HG02759 (cell line): ENCODE measurements around the gene ZNF816.
"Not testable (repeated sequence)": the region's sequence is repeated elsewhere in the genome, so short reads cannot be mapped to it uniquely, and the experiment has no call there.

Experiments used
- ATAC-seq: cut with Tn5 transposase; IDR thresholded peaks from one replicate; pipeline ENCODE4 v1.9.1; 2021; ENCODE audit warnings: mild to moderate bottlenecking, moderate library complexity; ENCODE audit not compliant: unreplicated experiment

ZNF816 gene

DNA sequence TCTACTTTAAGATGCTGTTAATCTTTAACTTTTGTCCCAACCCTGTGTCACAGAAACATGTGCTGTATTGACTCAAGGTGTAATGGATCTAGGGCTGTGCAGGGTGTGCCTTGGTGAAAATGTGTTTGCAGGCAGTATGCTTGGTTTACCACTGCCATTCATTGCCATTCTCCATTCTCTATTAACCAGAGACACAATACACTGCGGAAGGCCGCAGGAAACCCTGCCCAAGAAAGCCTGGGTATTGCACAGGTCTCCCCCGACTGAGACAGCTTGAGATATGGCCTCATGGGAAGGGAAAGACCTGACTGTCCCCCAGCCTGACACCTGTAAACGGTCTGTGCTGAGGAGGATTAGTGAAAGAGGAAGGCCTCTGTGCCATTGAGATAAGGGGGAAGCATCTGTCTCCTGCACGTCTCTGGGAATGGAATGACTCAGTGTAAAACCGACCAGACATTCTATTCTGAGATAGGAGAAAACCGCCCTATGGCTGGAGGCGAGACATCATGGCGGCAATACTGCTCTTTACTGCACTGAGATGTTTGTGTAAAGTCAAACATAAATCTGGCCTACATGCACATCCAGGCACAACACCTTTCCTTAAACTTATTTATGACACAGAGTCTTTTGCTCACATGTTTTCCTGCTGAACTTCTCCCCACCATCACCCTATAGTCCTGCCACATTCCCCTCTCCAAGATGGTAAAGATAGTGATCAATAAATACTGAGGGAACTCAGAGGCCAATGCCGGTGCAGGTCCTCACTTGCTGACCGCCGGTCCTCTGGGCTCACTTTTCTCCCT lies 26.3 kb downstream of the ZNF816 start:
- no peak for ATAC-seq

DNA sequence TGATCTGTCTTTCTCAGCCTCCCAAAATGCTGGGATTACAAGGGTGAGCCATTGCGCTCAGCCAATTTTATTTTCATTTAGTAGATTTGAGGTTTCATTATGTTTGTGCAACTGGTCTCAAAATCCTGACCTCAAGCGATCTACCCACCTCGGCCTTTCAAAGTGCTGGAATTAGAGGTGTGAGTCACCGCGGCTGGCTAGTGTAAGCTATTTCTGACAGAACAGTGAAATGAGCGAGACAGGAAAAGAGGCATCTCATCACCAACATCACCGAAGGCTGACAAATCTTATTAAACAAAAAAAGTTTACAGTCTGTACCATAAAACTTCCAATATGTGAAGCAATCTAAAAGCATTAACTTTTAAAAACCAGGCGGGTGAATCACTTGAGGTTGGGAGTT lies 27.2 kb downstream of the ZNF816 start:
- ATAC-seq: no peak

DNA sequence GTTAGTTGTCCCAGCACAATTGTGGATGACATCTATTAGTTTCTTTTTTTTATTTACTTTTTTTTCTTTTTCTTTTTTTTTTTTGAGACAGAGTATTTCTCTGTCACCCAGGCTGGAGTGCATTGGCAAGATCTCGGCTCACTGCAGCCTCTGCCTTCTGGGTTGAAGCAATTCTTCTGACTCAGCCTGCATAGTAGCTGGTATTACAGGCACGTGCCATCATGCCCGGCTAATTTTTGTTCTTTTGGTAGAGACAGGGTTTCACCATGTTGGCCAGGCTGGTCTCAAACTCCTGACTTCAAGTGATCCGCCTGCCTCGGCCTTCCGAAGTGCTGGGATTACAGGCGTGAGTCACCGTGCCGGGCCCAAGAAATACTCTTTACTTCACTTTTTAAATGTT lies 38.0 kb downstream of the ZNF816 start:
- not testable (repeated sequence) for ATAC-seq

DNA sequence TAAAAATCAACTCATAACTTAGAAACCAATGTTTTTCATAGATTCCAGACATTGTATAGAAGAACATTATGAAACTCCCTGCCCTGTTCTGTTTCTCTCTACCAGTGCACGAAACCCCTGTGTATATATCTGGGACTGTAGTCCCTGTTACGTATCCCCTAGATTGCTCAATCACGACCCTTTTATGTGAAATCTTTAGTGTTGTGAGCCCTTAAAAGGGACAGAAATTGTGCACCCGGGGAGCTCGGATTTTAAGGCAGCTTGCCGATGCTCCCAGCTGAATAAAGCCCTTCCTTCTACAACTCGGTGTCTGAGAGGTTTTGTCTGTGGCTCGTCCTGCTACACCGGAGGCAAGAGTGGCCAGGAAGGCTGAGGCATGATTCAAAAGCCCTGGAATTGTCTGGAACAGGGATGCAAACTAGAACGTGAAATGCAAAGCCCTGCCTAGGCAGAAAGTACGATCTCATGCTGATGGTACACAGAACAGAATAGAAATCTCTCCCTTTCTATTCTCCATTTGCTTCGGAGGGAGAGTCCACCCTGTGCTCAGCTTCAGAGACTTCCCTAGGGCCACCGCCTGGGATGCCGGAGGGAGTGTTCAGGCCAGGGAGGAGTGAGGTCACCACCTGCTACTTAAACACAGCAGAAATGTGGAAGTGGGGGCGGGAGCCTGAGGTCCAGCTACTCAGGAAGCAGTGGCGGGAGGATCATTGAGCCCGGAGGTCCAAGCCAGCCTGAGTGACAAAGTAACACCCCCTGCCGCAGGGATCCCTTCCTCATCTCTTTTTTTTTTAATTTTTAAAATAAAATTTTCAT lies 38.7 kb downstream of the ZNF816 start:
- no peak for ATAC-seq

DNA sequence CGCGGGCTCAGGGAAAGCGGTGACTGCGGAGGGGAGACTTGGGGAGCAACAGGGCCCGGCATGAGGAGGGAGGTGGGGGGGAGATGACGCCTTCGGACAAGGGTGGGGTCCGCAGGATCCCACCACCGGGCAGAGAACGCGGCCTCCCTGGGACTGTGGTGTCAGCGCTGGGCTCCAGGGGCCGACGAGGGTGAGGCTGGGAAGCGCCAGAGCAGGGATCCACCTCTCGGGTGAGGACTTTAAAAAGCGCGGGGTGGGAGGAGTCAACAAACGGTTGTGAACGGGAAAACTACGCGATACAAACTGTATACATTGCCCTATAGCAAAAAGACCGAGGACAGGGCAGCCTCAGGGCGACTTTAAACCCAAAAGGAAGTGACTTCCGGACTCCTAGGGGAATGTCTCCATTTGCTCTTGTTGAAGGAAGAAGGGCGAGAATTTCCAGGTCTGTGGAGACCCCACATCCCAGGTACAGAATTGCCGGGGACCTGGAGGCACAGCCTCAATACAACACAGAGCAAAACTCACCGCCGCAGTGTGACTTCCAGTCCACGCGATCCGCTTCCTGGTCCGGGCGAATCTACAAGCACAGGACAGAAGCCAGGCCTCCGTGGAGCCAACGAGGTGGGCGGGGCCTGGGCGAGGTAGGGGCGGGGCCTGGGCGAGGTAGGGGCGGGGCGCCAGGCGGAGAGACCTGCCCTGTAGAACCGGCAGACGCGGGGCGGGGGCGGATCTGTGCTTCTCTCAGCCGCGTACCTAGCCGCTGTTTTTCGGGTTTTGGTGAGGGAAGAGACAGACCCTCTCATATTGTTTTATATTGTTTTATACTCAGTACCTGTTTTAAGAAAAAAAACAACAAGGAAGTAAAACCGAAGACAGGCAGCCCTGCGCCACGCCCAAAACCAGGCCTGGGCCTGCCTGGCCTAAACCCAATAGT lies 39.6 kb downstream of the ZNF816 start, which contains the start of gene ZNF888:
Gene ZNF888 (minus strand): TSS at position 588 of the 937 bp plus-strand sequence. CDS start 5,555 bp downstream, outside the sequence.
- peak; percentile 96 for ATAC-seq

DNA sequence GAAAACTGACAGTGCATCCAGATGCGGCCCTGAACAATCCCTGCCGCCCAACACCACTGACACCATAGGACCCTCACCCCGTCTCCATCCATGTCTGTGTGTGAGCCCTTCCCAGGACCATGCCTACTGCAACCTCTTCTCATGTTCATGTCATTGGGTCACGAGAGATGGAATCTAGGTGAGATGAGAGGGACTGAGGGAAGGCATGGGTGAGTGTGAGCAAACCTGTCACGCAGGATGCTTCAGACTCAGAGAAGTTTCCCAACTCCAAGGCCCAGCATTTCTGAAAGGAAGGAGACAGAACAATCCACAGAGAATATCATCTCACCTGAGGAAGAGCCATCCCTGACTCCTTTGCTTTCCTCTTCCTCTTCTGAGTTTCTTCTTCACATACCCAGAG lies 45.1 kb downstream of the ZNF816 start:
- no peak for ATAC-seq

DNA sequence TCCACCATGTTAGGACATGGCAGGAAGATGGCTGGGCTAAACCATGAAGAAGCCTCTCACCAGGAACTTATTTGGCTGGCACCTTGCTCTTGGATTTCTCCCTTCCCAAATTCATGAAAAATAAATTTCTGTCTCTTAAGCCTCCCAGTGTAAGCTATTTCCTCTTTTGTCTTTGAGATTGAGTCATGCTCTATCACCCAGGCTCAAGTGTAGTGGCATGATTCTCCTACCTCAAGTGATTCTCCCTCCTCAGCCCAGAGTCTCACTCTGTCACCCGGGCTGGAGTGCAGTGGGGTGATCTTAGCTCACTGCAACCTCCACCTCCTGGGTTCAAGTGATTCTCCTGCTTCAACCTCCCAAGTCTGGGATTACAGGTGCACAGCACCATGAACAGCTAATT lies 52.0 kb downstream of the ZNF816 start:
- no peak for ATAC-seq

DNA sequence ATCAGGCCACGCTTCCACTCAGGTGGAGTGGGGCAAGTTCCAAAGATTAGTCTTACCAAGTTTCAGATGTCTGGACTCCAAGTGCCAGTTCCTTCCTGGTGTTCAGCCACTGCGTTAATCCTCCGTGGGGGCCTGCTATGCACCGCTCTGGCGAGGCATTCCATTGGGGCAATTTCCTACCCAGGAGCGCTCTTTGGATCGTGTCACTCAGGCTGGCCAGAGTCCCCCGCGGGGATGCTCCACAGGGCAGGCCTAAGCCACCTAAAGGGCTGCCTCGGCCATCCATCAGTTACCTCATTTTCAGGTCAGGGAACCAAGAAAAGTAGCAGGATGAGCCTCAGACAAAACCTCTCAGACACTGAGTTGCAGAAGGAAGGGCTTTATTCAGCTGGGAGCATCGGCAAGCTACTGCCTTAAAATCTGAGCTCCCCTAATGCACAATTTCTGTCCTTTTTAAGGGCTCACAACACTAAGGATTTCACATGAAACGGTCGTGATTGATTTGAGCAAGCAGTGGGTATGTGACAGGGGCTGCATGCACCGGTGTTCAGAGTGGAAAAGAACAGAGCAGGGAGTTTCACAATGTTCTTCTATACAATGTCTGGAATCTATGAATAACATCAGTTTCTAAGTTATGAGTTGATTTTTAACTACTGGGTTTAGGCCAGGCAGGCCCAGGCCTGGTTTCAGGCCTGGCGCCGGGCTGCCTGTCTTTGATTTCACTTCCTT lies 58.5 kb downstream of the ZNF816 start:
- not testable (repeated sequence) for ATAC-seq

DNA sequence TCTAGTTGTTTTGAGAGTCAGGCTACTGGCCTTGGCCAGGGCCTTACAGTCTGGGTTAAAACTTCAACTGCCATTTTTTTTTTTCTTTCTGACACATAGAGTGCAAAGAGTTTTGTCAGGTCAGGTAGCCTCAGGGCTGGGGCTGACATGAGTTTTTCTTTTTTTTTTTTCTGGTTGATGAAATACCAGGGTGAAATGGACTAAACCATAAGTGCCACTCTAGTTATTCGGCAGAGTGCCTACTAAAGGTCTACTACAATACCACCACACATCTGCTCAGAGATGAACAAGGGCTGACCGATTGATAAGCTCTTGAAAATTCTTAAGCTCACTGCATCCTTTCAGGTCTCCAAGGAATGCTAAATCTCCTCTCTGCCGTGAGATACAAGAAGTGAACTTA lies 60.8 kb downstream of the ZNF816 start:
- ATAC-seq: no peak
